HL-60/S4 treated with phorbol 12-myristate 13-acetate at 8.2 ng/mL for 4 days and 3 days (cell line): ENCODE data around the gene CFDP1.
"Not testable (repeated sequence)": the region's sequence is repeated elsewhere in the genome, so short reads cannot be mapped to it uniquely, and the experiment has no call there.

Experiments
- in situ Hi-C: fragments of 300-500 bp; cut with MboI; formaldehyde crosslinking; loops from 2 replicates; pipeline ENCODE4 v1.15.0; 2022; ENCODE audit warnings: low sequenced_read_pairs

Gene CFDP1

GRCh38 chr16:75304521-75305363 is 128.6 kb downstream of the CFDP1 start:
- in situ Hi-C loops = no loop called here

- in situ Hi-C loops = no loop called here
Measured at GRCh38 chr16:75301804-75302203, 131.5 kb downstream of the CFDP1 start.

DNA sequence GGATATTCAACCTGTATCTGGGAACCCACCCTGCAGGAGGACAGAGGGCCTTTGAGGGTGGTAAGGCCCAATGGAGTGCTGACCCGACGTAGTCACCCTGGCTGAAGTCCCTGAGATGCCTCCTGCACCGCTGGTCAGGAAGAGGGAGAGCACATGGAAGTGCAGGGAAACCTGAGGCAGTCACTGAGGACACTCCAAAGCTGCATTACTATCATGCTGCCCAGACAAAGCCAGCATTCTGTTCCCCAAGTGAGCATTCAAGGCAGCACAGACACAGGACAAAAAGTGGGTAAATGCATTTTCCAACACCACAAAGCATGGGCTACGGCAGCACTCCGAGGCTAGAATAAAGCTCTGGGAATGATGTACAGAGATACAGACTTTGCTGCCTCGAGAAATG is 135.0 kb downstream of the CFDP1 start:
- in situ Hi-C loops = no loop called here

DNA sequence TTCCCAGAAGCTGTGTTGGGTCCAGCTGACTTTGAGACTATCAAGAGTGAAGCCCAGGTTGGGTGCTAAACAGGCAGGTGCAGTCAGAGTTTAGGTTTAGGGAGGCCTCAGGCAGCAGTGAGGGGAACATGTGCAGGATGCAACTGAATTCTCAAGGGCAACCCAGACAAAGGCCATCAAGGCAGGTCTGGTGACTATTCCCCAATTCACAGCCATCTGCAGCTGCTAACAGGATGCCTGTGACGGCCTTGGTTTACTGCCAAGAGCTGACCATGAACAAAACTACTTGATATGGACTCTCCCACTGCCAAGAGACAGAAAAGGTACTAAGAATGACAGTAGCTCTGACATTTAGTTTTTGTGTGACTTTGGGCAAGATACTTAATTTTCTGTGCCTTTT is 136.7 kb downstream of the CFDP1 start:
- in situ Hi-C loops = no loop called here

GRCh38 chr16:75294773-75295459 is 138.4 kb downstream of the CFDP1 start:
- in situ Hi-C loops = no loop called here

- in situ Hi-C loops = no loop called here
Measured at GRCh38 chr16:75293772-75294171, 139.5 kb downstream of the CFDP1 start.

- in situ Hi-C loops = no loop called here
Measured at GRCh38 chr16:75293173-75293572, 140.1 kb downstream of the CFDP1 start.

DNA sequence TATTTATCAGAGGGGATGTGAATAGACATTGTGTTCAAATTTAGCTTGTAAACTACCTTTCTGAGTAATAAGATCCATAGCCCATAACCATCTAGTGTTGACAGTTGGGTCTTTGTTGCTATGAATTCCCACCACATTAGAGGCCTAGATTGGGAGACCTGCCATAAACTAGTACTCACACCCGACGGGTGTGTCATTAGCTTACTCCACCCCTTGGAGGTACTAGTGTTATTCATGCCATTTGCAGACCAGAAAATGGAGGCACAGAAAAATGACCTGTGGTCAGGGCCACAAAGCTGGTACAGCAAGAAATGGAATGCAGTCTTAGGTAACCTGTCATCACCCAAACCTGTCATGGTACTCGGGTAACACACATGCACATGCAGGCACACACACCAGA is 140.6 kb downstream of the CFDP1 start:
- in situ Hi-C loops = no loop called here

DNA sequence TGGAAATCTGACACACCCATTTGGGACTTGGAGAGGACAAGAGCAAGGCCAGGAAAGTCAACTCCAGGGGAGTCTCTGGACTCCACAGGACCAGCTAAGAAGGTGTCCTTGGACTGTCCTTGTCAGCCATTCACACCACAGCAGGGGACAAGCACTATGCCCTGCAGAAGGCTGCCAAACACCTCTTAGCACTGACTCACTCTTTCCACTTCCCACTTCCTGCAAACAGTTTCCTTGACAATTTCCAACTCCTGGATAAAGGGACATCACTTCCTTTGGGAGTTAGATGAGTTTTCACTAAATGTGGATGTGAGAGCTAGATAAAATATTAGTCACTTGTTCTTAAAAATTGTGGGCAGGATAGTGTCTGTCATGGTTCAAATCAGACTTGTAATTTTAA is 144.1 kb downstream of the CFDP1 start:
- in situ Hi-C loops = no loop called here

DNA sequence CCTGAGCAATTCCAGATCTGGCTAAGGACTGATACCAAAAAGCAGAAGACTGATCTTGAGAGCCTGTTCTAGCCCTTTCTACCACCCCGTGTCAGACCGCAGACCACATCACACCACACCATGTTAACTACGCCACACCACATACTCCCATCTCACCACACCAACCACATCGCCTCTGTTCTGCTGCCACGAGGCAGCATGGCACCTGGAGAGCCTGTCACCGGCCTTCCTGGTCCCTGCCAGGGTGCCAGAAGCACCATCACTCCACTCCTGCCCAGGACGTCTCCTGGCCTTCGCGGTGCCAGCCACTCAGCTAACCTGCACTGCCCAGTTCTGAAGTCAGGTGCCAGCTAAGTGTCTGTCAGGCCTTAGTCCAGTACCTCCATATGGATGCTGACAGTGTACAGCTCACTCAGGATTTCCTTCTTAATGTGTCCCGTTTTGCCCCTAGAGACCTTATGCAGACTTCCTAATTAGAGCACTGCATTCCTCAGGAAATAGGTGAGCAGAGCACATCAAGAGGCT is 144.6 kb downstream of the CFDP1 start:
- in situ Hi-C loops = no loop called here

GRCh38 chr16:75288181-75288580 is 145.1 kb downstream of the CFDP1 start:
- in situ Hi-C loops = no loop called here

DNA sequence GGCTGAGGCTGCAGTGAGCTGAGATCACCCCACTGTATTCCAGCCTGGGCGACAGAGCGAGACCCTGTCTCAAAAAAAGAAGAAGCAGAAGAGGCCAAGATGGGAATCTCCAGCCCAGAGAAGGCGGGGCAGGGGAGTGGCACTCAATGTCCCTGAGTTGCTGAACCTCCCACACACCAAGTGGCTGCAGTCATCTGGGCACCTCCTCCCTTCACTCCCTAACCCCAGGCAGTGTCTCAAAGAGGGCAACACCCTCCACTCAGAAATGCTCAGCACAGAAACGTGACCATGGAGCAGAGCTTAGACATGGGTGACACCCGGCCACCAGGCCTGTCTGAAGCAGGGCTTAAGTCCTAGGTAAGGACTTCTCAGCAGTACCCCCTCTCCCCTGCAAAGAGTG is 145.6 kb downstream of the CFDP1 start:
- in situ Hi-C loops = no loop called here

DNA sequence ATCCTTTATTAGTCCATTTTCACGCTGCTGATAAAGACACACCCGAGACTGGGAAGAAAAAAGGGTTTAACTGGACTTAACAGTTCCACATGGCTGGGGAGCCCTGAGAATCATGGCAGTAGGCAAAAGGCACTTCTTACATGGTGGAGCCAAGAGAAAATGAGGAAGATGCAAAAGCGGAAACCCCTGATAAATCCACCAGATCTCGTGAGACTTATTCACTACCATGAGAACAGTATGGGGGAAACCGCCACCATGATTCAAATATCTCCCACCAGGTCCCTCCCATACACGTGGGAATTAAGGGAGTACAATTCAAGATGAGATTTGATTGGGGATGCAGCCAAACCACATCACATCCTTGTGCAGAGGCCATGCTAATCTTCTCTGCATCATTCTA is 146.9 kb downstream of the CFDP1 start:
- in situ Hi-C loops = no loop called here

DNA sequence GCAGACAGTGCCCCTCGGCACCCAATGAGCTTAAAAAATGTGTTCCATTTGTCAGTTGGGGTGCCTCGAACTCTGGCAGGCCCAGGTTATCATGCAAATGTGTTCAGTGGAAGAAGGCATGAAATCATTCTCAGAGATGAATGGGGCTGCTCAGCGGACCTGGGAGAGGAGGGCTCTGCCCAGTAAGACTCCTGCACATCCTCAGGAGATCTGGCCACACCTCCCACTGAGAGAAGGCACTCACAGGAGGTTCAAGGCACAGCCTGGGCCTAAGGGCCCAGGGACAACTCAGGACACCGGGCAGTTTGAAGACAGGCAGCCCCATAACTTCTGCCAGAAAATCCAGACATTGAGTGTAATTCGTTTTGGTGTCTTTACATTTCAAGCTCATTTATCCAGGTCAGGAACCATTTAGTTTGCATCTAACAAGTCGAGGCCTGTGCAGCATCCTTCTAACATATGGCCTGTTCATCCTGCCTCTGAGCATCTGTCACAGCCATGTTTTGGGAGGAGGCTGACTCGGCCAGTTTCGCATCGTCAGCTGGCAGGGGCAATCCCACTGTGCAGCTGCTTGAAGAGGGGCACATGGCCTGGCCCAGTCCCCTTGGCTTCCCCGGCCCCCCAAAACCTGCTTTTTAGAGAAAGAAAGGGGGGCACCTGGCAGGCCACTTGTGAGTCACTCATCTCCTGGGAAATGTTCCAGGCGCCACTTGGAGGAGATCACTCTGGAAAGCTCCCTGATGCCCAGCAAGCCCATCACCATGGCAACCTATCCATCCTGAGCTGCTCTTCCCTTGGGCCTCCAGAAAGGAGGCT is 150.6 kb downstream of the CFDP1 start:
- in situ Hi-C loops = no loop called here

DNA sequence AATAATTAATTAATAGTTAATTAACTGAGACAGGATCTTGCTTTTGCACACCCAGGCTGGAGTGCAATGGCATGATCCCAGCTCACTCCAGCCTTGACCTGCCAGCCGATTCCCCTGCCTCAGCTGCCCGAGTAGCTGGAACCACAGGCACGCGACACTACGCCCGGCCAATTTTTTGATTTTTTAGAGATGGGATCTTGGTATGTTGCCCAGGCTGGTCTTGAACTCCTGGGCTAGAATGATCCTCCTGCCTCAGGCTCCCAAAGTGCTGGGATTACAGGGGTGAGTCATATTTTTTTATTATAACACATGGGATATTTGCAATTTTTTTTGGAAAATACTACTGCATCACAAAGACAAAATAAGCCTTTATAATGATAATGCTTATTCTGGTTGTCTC is 151.5 kb downstream of the CFDP1 start:
- in situ Hi-C loops = no loop called here

- in situ Hi-C loops = not testable (repeated sequence)
Measured at GRCh38 chr16:75281009-75281408, 152.3 kb downstream of the CFDP1 start.

DNA sequence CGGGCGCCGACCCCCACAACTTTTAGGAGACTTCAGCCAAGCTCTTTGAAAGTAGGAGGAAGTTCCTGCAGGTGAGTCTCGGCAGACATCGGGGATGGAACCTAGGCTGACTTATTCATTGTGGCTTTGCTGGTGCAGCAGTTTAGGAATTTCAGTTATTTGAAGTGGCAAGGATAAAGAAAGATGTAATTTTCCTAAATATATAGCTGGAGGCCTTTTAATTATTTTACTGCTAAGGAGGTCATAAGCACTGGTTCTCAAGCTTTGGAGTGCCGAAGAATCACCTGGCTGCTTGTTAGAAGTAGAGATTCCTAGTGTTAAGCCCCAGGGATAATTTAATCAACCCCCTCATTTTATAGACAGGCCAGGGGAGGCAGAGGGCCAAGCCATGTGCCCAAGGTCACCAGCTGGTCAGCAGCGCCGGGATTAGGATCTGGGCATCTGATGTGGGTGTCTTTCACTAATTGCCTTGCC is 152.9 kb downstream of the CFDP1 start:
- in situ Hi-C loops = no loop called here

- in situ Hi-C loops = no loop called here
Measured at GRCh38 chr16:75279305-75279704, 154.0 kb downstream of the CFDP1 start.

GRCh38 chr16:75273054-75273925 is 160.0 kb downstream of the CFDP1 start:
- in situ Hi-C loops = no loop called here

GRCh38 chr16:75272629-75273028 is 160.7 kb downstream of the CFDP1 start:
- in situ Hi-C loops = not testable (repeated sequence)
